Non-pigmented ciliary epithelial cell (primary cell): ENCODE measurements around the gene SYCP3.
"Not testable (repeated sequence)": the region's sequence is repeated elsewhere in the genome, so short reads cannot be mapped to it uniquely, and the experiment has no call there.

ENCODE experiments used
- DNase-seq: peaks from one replicate; pipeline ENCODE4 v3.0.0-alpha.2; 2010; ENCODE audit warnings: low read depth

The SYCP3 gene

GRCh38 chr12:101759396-101760047 lies 20.3 kb upstream of the SYCP3 start:
- DNase-seq: no peak

GRCh38 chr12:101750152-101750551 lies 10.9 kb upstream of the SYCP3 start:
- DNase-seq: no peak

GRCh38 chr12:101749657-101750056 lies 10.4 kb upstream of the SYCP3 start:
- no peak for DNase-seq

GRCh38 chr12:101748907-101749306 lies 9.6 kb upstream of the SYCP3 start:
- DNase-seq: no peak

- no peak for DNase-seq
These were observed 8.4 kb upstream of the SYCP3 start for GRCh38 chr12:101747697-101748096.

GRCh38 chr12:101746661-101747060 lies 7.4 kb upstream of the SYCP3 start:
- no peak for DNase-seq

- DNase-seq: no peak
These were observed 6.9 kb upstream of the SYCP3 start for GRCh38 chr12:101746196-101746595.

GRCh38 chr12:101745481-101745880 lies 6.2 kb upstream of the SYCP3 start:
- no peak for DNase-seq

- no peak for DNase-seq
These were observed 4.6 kb upstream of the SYCP3 start for GRCh38 chr12:101743724-101744472.

GRCh38 chr12:101743242-101743641 lies 4.0 kb upstream of the SYCP3 start:
- DNase-seq: no peak

- DNase-seq: no peak
These were observed 1.7 kb upstream of the SYCP3 start for GRCh38 chr12:101740980-101741379.

GRCh38 chr12:101740566-101740965 lies 1.3 kb upstream of the SYCP3 start:
- DNase-seq: no peak

GRCh38 chr12:101737476-101737875 lies 1.8 kb downstream of the SYCP3 start:
- no peak for DNase-seq

- DNase-seq: not testable (repeated sequence)
These were observed 4.8 kb downstream of the SYCP3 start for GRCh38 chr12:101734482-101734881.

GRCh38 chr12:101733166-101733565 lies 6.1 kb downstream of the SYCP3 start:
- no peak for DNase-seq

- no peak for DNase-seq
These were observed 6.9 kb downstream of the SYCP3 start for GRCh38 chr12:101732318-101732717.

- DNase-seq: no peak
These were observed 9.4 kb downstream of the SYCP3 start for GRCh38 chr12:101729842-101730241.

GRCh38 chr12:101727098-101727497 lies 12.2 kb downstream of the SYCP3 start:
- no peak for DNase-seq

GRCh38 chr12:101722392-101722791 lies 16.9 kb downstream of the SYCP3 start:
- DNase-seq: no peak

GRCh38 chr12:101720118-101720517 lies 19.1 kb downstream of the SYCP3 start:
- DNase-seq: no peak

GRCh38 chr12:101719566-101719965 lies 19.7 kb downstream of the SYCP3 start:
- no peak for DNase-seq

GRCh38 chr12:101714877-101715444 lies 24.3 kb downstream of the SYCP3 start:
- no peak for DNase-seq

GRCh38 chr12:101713930-101714329 lies 25.3 kb downstream of the SYCP3 start:
- no peak for DNase-seq
